ENCODE measurements around the gene MERTK. TPM values are rescaled to one million over a fixed set of nuclear protein-coding genes. Genes with fewer than 3 reads are reported as not detected.
"Not testable (repeated sequence)": the region's sequence is repeated elsewhere in the genome, so short reads cannot be mapped to it uniquely, and the experiment has no call there.

The MERTK gene
- total and polyA plus RNA-seq, 12 donors: 23.3 to 152 (median 75.3) TPM

- 78 to 82% (median 80%) methylated on average over 6 of the region's 6 CpGs for WGBS, 4 donors
- H3K36me3 ChIP-seq (replicated peaks in 1 of 2): peaks cover 0 to 63% of the 10 kb centered on the region in 2 donors
Observed at GRCh38 chr2:111930409-111930808, 32.0 kb downstream of the MERTK start.

GRCh38 chr2:111930875-111931274 lies 32.5 kb downstream of the MERTK start:
- peaks cover 0 to 63% of the 10 kb centered on the region in 2 donors for H3K36me3 ChIP-seq (replicated peaks in 1 of 2)
- no peaks in the 10 kb centered on the region for H3K9me3 ChIP-seq (replicated peaks in 1 of 3)
- peaks cover 27 to 51% of the 10 kb centered on the region in 2 donors for H3K4me1 ChIP-seq (replicated peaks in 1 of 2)
- DNase-seq: peak in 4 of 7 donors; percentile 59 to 72 (median 70)
- TF ChIP-seq CTCF (IDR thresholded peaks at IDR 0.05): no peak
- peak in 1 of 2 donors; percentile 17 for TF ChIP-seq POLR2A (IDR thresholded peaks at IDR 0.05)
- intact Hi-C loops (cut with DNase I): no loop called here
- H3K27me3 ChIP-seq: no peaks in the 10 kb centered on the region
- 25 to 47% (median 39%) methylated on average over 2 of the region's 2 CpGs for WGBS, 4 donors
- H3K4me3 ChIP-seq: no peak overlapping the region
- peak overlapping the region in 4 of 5 donors; percentile 42 to 71 (median 58) for H3K27ac ChIP-seq

More at GRCh38 chr2:111930409-111930808, 32.0 kb downstream of the MERTK start:
- TF ChIP-seq POLR2A (IDR thresholded peaks at IDR 0.05) (no peak), CTCF (IDR thresholded peaks at IDR 0.05) (no peak)
- peaks cover 27 to 51% of the 10 kb centered on the region in 2 donors for H3K4me1 ChIP-seq (replicated peaks in 1 of 2)
- H3K4me3 ChIP-seq: no peak overlapping the region
- intact Hi-C loops (cut with DNase I): no loop called here
- H3K27me3 ChIP-seq: no peaks in the 10 kb centered on the region
- H3K27ac ChIP-seq: peak overlapping the region in 4 of 5 donors; percentile 14 to 71 (median 40)
- no peaks in the 10 kb centered on the region for H3K9me3 ChIP-seq (replicated peaks in 1 of 3)
- peak in 1 of 7 donors; percentile 20 for DNase-seq

- Histone ChIP-seq H3K36me3 (replicated peaks in 1 of 2) (peaks cover 0 to 55% of the 10 kb centered on the region in 2 donors), H3K9me3 (replicated peaks in 1 of 3) (no peaks in the 10 kb centered on the region), H3K4me3 (no peak overlapping the region), H3K4me1 (replicated peaks in 1 of 2) (peaks cover 13 to 48% of the 10 kb centered on the region in 2 donors), H3K27me3 (no peaks in the 10 kb centered on the region), H3K27ac (no peak overlapping the region)
- TF ChIP-seq POLR2A (IDR thresholded peaks at IDR 0.05) (no peak), CTCF (IDR thresholded peaks at IDR 0.05) (no peak)
- 59 to 68% (median 63%) methylated on average over 4 of the region's 4 CpGs for WGBS, 4 donors
- DNase-seq: peak in 1 of 7 donors; percentile 10
- intact Hi-C loops (cut with DNase I): no loop called here
Observed at GRCh38 chr2:111932841-111933291, 34.5 kb downstream of the MERTK start.

GRCh38 chr2:111933900-111934299 lies 35.5 kb downstream of the MERTK start:
- H3K27ac ChIP-seq; intact Hi-C loops (cut with DNase I); H3K27me3 ChIP-seq; H3K9me3 ChIP-seq (replicated peaks in 1 of 3); H3K4me3 ChIP-seq; DNase-seq: not testable (repeated sequence)
- peaks cover 0 to 49% of the 10 kb centered on the region in 2 donors for H3K36me3 ChIP-seq (replicated peaks in 1 of 2)
- WGBS, 4 donors: 65 to 99% (median 86%) methylated on average over 4 of the region's 4 CpGs
- peaks cover 13 to 43% of the 10 kb centered on the region in 2 donors for H3K4me1 ChIP-seq (replicated peaks in 1 of 2)

- peaks cover 0 to 23% of the 10 kb centered on the region in 2 donors for H3K4me1 ChIP-seq (replicated peaks in 1 of 2)
- WGBS, 4 donors: 60 to 84% (median 73%) methylated on average over 5 of the region's 5 CpGs
- TF ChIP-seq CTCF (IDR thresholded peaks at IDR 0.05) (no peak), POLR2A (IDR thresholded peaks at IDR 0.05) (no peak)
- H3K27me3 ChIP-seq: no peaks in the 10 kb centered on the region
- H3K36me3 ChIP-seq (replicated peaks in 1 of 2): peaks cover 0 to 34% of the 10 kb centered on the region in 2 donors
- DNase-seq: peak in 1 of 7 donors; percentile 16
- H3K27ac ChIP-seq: peak overlapping the region in 1 of 5 donors; percentile 9
- no peak overlapping the region for H3K4me3 ChIP-seq
- H3K9me3 ChIP-seq (replicated peaks in 1 of 3): no peaks in the 10 kb centered on the region
- intact Hi-C loops (cut with DNase I): no loop called here
Observed at GRCh38 chr2:111936881-111937280, 38.5 kb downstream of the MERTK start.
